Hepatocyte (in vitro differentiated cells): ENCODE measurements around the gene GALNT15. TPM values are rescaled to one million over a fixed set of nuclear protein-coding genes. Genes with fewer than 3 reads are reported as not detected.
A peak's percentile ranks its signal among the peaks of the same experiment; 100 is the strongest.

ENCODE experiments used
- DNase-seq: peaks from one replicate; pipeline ENCODE4 v3.0.0-alpha.2; 2016; ENCODE audit warnings: low spot score
- H2AFZ ChIP-seq: fragments of 200-600 bp; sonication (generic); 2 replicates; pipeline ENCODE4 v1.6.0; 2016; ENCODE audit warnings: antibody characterized with exemption, mild to moderate bottlenecking
- H3K27ac ChIP-seq: fragments of 200-600 bp; sonication (generic); 2 replicates; pipeline ENCODE4 v1.5.1; 2016; ENCODE audit warnings: mild to moderate bottlenecking
- H3K27me3 ChIP-seq: fragments of 200-600 bp; sonication (generic); 2 replicates; pipeline ENCODE4 v1.6.1; 2016
- H3K36me3 ChIP-seq: fragments of 200-600 bp; sonication (generic); replicated peaks from 2 replicates; pipeline ENCODE4 v1.5.1; 2016; ENCODE audit warnings: low read depth; ENCODE audit not compliant: insufficient read depth
- H3K4me1 ChIP-seq: fragments of 200-600 bp; sonication (generic); 2 replicates; pipeline ENCODE4 v1.5.1; 2016; ENCODE audit warnings: mild to moderate bottlenecking, moderate library complexity; ENCODE audit not compliant: insufficient read depth
- H3K4me2 ChIP-seq: fragments of 200-600 bp; sonication (generic); 2 replicates; pipeline ENCODE4 v1.6.0; 2016
- H3K4me3 ChIP-seq: fragments of 200-600 bp; sonication (generic); 2 replicates; pipeline ENCODE4 v1.5.1; 2016; ENCODE audit warnings: mild to moderate bottlenecking
- H3K79me2 ChIP-seq: fragments of 200-600 bp; sonication (generic); 2 replicates; pipeline ENCODE4 v1.6.0; 2017; ENCODE audit warnings: mild to moderate bottlenecking
- H3K9me2 ChIP-seq: fragments of 200-600 bp; sonication (generic); replicated peaks from 2 replicates; pipeline ENCODE4 v1.6.0; 2017; ENCODE audit warnings: mild to moderate bottlenecking; ENCODE audit not compliant: insufficient read depth
- H3K9me3 ChIP-seq: fragments of 200-600 bp; sonication (generic); 2 replicates; pipeline ENCODE4 v1.5.1; 2016; ENCODE audit warnings: low read depth, mild to moderate bottlenecking
- H4K20me1 ChIP-seq: fragments of 200-600 bp; sonication (generic); 2 replicates; pipeline ENCODE4 v1.6.0; 2016; ENCODE audit warnings: mild to moderate bottlenecking; ENCODE audit not compliant: insufficient read depth, poor library complexity, severe bottlenecking
- EZH2 ChIP-seq: fragments of 200-600 bp; sonication (generic); IDR thresholded peaks from 2 replicates; pipeline ENCODE4 v1.6.1; 2016; ENCODE audit warnings: antibody characterized with exemption, mild to moderate bottlenecking, borderline replicate concordance
- EZH2phosphoT487 ChIP-seq: fragments of 200-600 bp; sonication (generic); IDR thresholded peaks from one replicate; pipeline ENCODE4 v1.6.1; 2018; ENCODE audit warnings: antibody characterized with exemption, mild to moderate bottlenecking, low read depth, moderate library complexity; ENCODE audit not compliant: unreplicated experiment, severe bottlenecking
- WGBS: methylation state at CpG from one replicate; pipeline ENCODE4 v1.1.6; 2016; ENCODE audit warnings: low lambda C conversion rate; ENCODE audit errors: missing lambda C conversion rate; 5-methylcytosine and 5-hydroxymethylcytosine counted together
- polyA plus RNA-seq: library from polyadenylated mRNA; unstranded; fragments of >200 nt; fragmentation: Nextera tagmentation; extraction: Ambion mirVana; gene quantifications from 2 replicates; pipeline ENCODE4 v1.2.1, GENCODE V29; 2016
- total RNA-seq: library from RNA; depleted of rRNA; stranded (reverse); fragments of >200 nt; gene quantifications from 2 replicates; pipeline ENCODE4 v1.2.3, GENCODE V29; 2014
- TF ChIP-seq, protein P1 (sequence below): fragments of 200-600 bp; sonication (generic); IDR thresholded peaks from 2 replicates; pipeline ENCODE4 v1.5.1; 2016; ENCODE audit warnings: antibody characterized with exemption, mild to moderate bottlenecking; ENCODE audit not compliant: poor library complexity

GALNT15 gene
- total and polyA plus RNA-seq, 2 experiments from 2014 or later, result 1.1 to 1.4 TPM

DNA sequence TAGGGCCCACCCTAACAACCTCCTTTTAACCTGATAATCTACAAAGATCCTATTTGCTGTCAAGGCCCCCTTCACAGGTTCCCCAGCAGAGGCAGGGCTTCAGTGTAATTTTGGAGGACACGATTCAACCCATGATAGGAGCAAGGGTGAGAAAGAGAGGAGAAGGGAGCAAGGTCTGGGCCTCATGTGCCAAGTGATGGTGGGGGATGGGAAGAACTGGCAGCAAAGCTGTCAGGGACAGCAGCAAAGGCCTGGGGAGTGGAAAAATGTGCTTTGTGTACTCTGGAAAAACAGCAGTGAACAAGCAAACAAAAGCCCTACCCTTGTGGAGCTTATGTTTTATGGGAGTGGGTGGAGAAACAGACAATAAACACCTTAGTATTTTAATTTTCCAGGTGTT lies 2.7 kb upstream of the GALNT15 start:
- no peak overlapping the region for H3K4me3 ChIP-seq
- no peaks in the 10 kb centered on the region for H3K9me2 ChIP-seq
- 86% methylated on average over 1 of the region's 1 CpG for WGBS
- H3K4me1 ChIP-seq, result peaks cover 3% of the 10 kb centered on the region
- no peak overlapping the region for H2AFZ ChIP-seq
- peaks cover 12% of the 10 kb centered on the region for H3K27me3 ChIP-seq
- no peaks in the 10 kb centered on the region for H4K20me1 ChIP-seq
- no peaks in the 10 kb centered on the region for H3K36me3 ChIP-seq
- no peaks in the 10 kb centered on the region for H3K9me3 ChIP-seq
- peak; percentile 42 for DNase-seq
- no peaks in the 10 kb centered on the region for H3K79me2 ChIP-seq
- H3K4me2 ChIP-seq, result no peak overlapping the region
- TF ChIP-seq EZH2, result no peak
- TF ChIP-seq, protein P1, sequence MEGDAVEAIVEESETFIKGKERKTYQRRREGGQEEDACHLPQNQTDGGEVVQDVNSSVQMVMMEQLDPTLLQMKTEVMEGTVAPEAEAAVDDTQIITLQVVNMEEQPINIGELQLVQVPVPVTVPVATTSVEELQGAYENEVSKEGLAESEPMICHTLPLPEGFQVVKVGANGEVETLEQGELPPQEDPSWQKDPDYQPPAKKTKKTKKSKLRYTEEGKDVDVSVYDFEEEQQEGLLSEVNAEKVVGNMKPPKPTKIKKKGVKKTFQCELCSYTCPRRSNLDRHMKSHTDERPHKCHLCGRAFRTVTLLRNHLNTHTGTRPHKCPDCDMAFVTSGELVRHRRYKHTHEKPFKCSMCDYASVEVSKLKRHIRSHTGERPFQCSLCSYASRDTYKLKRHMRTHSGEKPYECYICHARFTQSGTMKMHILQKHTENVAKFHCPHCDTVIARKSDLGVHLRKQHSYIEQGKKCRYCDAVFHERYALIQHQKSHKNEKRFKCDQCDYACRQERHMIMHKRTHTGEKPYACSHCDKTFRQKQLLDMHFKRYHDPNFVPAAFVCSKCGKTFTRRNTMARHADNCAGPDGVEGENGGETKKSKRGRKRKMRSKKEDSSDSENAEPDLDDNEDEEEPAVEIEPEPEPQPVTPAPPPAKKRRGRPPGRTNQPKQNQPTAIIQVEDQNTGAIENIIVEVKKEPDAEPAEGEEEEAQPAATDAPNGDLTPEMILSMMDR, result no peak
- TF ChIP-seq EZH2phosphoT487, result no peak
- no peak overlapping the region for H3K27ac ChIP-seq

DNA sequence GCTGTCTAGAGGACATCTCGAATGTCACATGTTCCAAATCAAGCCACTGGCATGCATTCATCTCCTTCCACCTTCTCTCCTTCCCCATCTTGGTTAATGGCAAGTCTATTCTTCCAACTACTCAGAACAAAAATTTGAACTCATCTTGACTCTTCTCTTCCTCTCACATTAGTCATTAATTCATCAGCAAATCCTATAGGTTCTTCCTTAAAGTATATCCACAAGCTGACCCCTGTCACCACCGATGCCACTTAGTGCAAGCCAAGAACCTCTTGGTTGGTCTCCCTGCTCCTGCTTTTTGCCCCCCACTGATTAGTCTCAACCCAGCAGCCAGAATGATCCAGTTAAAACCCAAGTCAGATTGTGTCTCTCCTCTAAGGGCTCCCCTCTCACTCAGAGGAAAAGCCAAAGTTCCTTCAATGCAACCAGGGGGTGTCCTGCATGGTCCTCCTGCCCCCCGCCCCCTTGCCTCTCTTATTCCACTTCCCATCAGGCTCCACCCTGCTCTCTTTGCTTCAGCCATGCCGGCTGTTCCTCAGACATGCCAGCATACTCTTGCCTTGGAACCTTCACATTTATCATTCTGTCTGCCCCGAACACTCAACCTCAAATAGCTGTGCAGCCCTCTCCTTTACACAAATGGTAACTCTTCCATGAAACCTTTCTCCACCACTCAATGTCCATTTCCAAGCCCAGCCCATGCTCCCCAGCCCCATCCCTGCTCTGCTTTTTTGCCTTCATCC lies 1.0 kb upstream of the GALNT15 start:
- DNase-seq, result no peak
- Histone ChIP-seq H3K27ac (no peak overlapping the region), H3K9me2 (no peaks in the 10 kb centered on the region), H3K4me1 (peaks cover 3% of the 10 kb centered on the region), H3K4me2 (no peak overlapping the region), H3K79me2 (no peaks in the 10 kb centered on the region), H2AFZ (no peak overlapping the region), H3K36me3 (no peaks in the 10 kb centered on the region), H3K4me3 (no peak overlapping the region), H3K27me3 (peaks cover 12% of the 10 kb centered on the region), H3K9me3 (no peaks in the 10 kb centered on the region), H4K20me1 (no peaks in the 10 kb centered on the region)
- TF ChIP-seq, protein P1, result no peak
- TF ChIP-seq EZH2 (no peak), EZH2phosphoT487 (no peak)
- 80% methylated on average over 5 of the region's 5 CpGs for WGBS

DNA sequence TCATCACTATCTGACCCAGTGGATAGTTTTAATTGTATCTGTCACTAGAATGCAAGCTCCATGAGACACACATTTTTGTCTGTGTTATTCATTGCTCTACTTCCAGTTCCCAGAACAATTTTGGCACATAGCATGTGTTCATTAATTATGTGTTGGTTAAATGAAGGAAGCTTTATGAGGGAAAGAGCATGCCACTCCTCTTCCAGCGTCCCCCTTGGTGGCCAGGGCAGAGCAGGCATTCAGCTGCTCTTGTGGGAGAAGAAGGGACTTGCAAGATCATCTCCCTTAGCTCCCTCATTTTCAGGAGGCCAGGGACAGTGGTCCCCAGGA lies 489 bp upstream of the GALNT15 start:
- no peak overlapping the region for H3K27ac ChIP-seq
- H2AFZ ChIP-seq, result no peak overlapping the region
- no peaks in the 10 kb centered on the region for H3K79me2 ChIP-seq
- H3K27me3 ChIP-seq, result peaks cover 12% of the 10 kb centered on the region
- H4K20me1 ChIP-seq, result no peaks in the 10 kb centered on the region
- H3K36me3 ChIP-seq, result no peaks in the 10 kb centered on the region
- H3K4me1 ChIP-seq, result peaks cover 3% of the 10 kb centered on the region
- TF ChIP-seq, protein P1, result no peak
- no peak for TF ChIP-seq EZH2
- TF ChIP-seq EZH2phosphoT487, result no peak
- H3K9me2 ChIP-seq, result no peaks in the 10 kb centered on the region
- H3K4me2 ChIP-seq, result no peak overlapping the region
- WGBS, result 16% methylated on average over 1 of the region's 1 CpG
- no peak for DNase-seq
- no peak overlapping the region for H3K4me3 ChIP-seq
- no peaks in the 10 kb centered on the region for H3K9me3 ChIP-seq
